Measurements from ENCODE around the gene ARL6IP4. TPM values are rescaled to one million over a fixed set of nuclear protein-coding genes. Genes with fewer than 3 reads are reported as not detected.

Gene ARL6IP4
- total RNA-seq, 1 experiment from 2014 or later, result 133 TPM

GRCh38 chr12:122988036-122988435 is 7.6 kb downstream of the ARL6IP4 start:
- POLR2A ChIA-PET, result no interaction called here
- CTCF ChIA-PET, result interaction anchor here (3.2 kb wide), 1 partner anchor 250 kb away, joined by 18 read pairs; no protein-coding TSS in a partner anchor
- Mint-ChIP-seq H3K27ac (no peak overlapping the region), H3K4me3 (no peak overlapping the region), H3K4me1 (peaks cover 9% of the 10 kb centered on the region; the same call in 1 of the 2 replicates), H3K27me3 (ENCODE audit: low read depth) (no peaks in the 10 kb centered on the region), H3K9me3 (no peaks in the 10 kb centered on the region), H3K36me3 (no peaks in the 10 kb centered on the region; the same call in 1 of the 2 replicates)
- no peak for DNase-seq (ENCODE audit: low spot score)
- ATAC-seq, result no peak
- TF ChIP-seq ZNF532 (CRISPR knock-in tag; IDR thresholded peaks at IDR 0.05; ENCODE audit: borderline replicate concordance) (no peak), TEAD4 (CRISPR knock-in tag; IDR thresholded peaks at IDR 0.05) (no peak), ZBTB43 (CRISPR knock-in tag; IDR thresholded peaks at IDR 0.05) (no peak), CBFB (CRISPR knock-in tag; IDR thresholded peaks at IDR 0.05; ENCODE audit: low read depth) (no peak), HMGXB4 (CRISPR knock-in tag; IDR thresholded peaks at IDR 0.05) (no peak), USF2 (CRISPR knock-in tag; IDR thresholded peaks at IDR 0.05) (no peak), SMAD4 (CRISPR knock-in tag; IDR thresholded peaks at IDR 0.05) (no peak), MXD4 (CRISPR knock-in tag; IDR thresholded peaks at IDR 0.05; ENCODE audit: borderline replicate concordance) (no peak), E2F4 (CRISPR knock-in tag; IDR thresholded peaks at IDR 0.05; ENCODE audit: borderline replicate concordance, low read depth) (no peak), MAX (CRISPR knock-in tag; IDR thresholded peaks at IDR 0.05) (no peak), PREB (CRISPR knock-in tag; IDR thresholded peaks at IDR 0.05; ENCODE audit: borderline replicate concordance) (no peak), AFF4 (CRISPR knock-in tag; IDR thresholded peaks at IDR 0.05; ENCODE audit: borderline replicate concordance) (no peak), ZNF425 (CRISPR knock-in tag; conservative IDR thresholded peaks at IDR 0.05) (no peak), ELF4 (CRISPR knock-in tag; IDR thresholded peaks at IDR 0.05; ENCODE audit: low read depth) (no peak), ZNF423 (CRISPR knock-in tag; IDR thresholded peaks at IDR 0.05) (no peak), EMX1 (CRISPR knock-in tag; IDR thresholded peaks at IDR 0.05) (no peak)

All from WTC11 (cell line).